AG04450 (cell line): Measurements from ENCODE around the gene CFAP20. TPM values are rescaled to one million over a fixed set of nuclear protein-coding genes. Genes with fewer than 3 reads are reported as not detected.

ENCODE experiments used
- CTCF ChIA-PET: fragments of 300-600, 350-600 bp; formaldehyde crosslinking; extraction: SDS; loops from one replicate; lab custom pipeline; 2022; ENCODE audit warnings: antibody characterized with exemption, inconsistent platforms; lab: Charles Lee
- POLR2A ChIA-PET: fragments of 350-600 bp; formaldehyde crosslinking; extraction: SDS; loops from one replicate; lab custom pipeline; 2021; ENCODE audit warnings: antibody characterized with exemption, inconsistent platforms; lab: Yijun Ruan, JAX
- DNase-seq: peaks from one replicate; pipeline ENCODE4 v3.0.0-alpha.2; 2011; ENCODE audit warnings: low read depth, low spot score
- H3K27ac ChIP-seq: one replicate; pipeline ENCODE4 v1.5.1; 2012; ENCODE audit warnings: low read depth, low read length, control low read depth
- H3K27me3 ChIP-seq: one replicate; pipeline ENCODE4 v1.6.0; 2012; ENCODE audit warnings: low read length; ENCODE audit not compliant: control insufficient read depth, insufficient read depth
- H3K4me3 ChIP-seq: 2 replicates; pipeline ENCODE4 v1.5.1; 2011; ENCODE audit warnings: mild to moderate bottlenecking, low read depth, low read length, control low read depth
- H3K9me3 ChIP-seq: 2 replicates; pipeline ENCODE4 v1.5.1; 2012; ENCODE audit warnings: low read length; ENCODE audit not compliant: control insufficient read depth, insufficient read depth
- polyA plus RNA-seq: library from polyadenylated mRNA; depleted of rRNA; stranded (reverse); fragments of >200 nt; gene quantifications from 2 replicates; pipeline ENCODE4 v1.2.3, GENCODE V29; 2011
- TF ChIP-seq, protein P1 (sequence below): IDR thresholded peaks from 2 replicates; pipeline ENCODE4 v1.5.1; 2011; ENCODE audit warnings: low read depth, low read length, control low read depth, inconsistent platforms

Gene CFAP20
- polyA plus RNA-seq, 1 experiment = 35.7 TPM

DNA sequence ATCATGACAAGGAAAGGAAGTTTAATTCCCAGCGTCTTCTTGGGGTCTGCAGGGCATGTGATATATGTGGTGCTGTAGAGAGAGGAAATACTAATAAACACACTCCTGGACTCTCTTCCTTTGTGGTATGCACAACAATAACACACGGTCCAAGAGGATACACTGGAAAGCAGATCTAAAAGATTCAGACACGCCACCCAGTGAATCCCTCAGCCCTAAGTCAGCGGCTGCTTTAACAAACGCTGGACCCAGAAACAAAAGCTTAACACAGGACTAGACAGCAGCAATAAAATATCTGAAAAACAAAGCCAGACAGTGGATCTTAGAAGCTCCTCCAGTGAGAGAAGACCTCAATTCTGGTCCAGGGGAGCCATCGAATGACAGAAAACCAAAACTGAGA, 13.1 kb downstream of the CFAP20 start:
- peak; percentile 43 for DNase-seq
- ChIA-PET POLR2A (interaction anchor here (1.2 to 1.9 kb wide), 2 partner anchors 13 to 116 kb away, joined by 3 to 5 read pairs; partner anchors contain the start of genes CFAP20 and ZNF319), CTCF (interaction anchor here (0.9 to 1.0 kb wide), 2 partner anchors 9 to 19 kb away, joined by 3 to 6 read pairs; no protein-coding TSS in a partner anchor)
- Histone ChIP-seq H3K27ac (peak overlapping the region; percentile 48), H3K27me3 (no peaks in the 10 kb centered on the region), H3K9me3 (no peaks in the 10 kb centered on the region), H3K4me3 (no peak overlapping the region)
- TF ChIP-seq, protein P1, sequence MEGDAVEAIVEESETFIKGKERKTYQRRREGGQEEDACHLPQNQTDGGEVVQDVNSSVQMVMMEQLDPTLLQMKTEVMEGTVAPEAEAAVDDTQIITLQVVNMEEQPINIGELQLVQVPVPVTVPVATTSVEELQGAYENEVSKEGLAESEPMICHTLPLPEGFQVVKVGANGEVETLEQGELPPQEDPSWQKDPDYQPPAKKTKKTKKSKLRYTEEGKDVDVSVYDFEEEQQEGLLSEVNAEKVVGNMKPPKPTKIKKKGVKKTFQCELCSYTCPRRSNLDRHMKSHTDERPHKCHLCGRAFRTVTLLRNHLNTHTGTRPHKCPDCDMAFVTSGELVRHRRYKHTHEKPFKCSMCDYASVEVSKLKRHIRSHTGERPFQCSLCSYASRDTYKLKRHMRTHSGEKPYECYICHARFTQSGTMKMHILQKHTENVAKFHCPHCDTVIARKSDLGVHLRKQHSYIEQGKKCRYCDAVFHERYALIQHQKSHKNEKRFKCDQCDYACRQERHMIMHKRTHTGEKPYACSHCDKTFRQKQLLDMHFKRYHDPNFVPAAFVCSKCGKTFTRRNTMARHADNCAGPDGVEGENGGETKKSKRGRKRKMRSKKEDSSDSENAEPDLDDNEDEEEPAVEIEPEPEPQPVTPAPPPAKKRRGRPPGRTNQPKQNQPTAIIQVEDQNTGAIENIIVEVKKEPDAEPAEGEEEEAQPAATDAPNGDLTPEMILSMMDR = no peak

GRCh38 chr16:58114827-58115825, 14.1 kb downstream of the CFAP20 start:
- H3K9me3 ChIP-seq = no peaks in the 10 kb centered on the region
- ChIA-PET CTCF (no interaction called here), POLR2A (interaction anchor here (1.9 kb wide), 1 partner anchor 14 kb away, joined by 5 read pairs; the partner anchor contains the start of gene CFAP20)
- H3K4me3 ChIP-seq = no peak overlapping the region
- DNase-seq = peak; percentile 43
- no peak overlapping the region for H3K27ac ChIP-seq
- TF ChIP-seq, protein P1 = no peak
- H3K27me3 ChIP-seq = no peaks in the 10 kb centered on the region

DNA sequence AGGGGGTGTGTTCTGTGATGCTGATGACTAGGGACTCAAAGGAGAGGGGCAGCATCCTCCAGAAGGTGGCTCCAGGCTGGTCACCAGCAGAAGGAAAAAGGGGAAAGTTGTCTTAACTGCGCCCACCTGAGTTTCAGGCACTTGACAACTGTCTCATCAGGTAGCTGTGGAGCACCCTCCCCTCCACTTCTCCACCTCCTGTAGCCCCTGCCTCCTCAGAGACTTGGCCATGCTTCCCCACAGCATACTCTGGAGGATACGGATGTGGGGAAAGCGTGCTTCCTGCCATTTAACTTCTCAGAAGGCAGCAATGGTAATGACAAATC, 17.9 kb downstream of the CFAP20 start:
- H3K27ac ChIP-seq = no peak overlapping the region
- DNase-seq = no peak
- ChIA-PET CTCF (no interaction called here), POLR2A (no interaction called here)
- TF ChIP-seq, protein P1 = no peak
- no peaks in the 10 kb centered on the region for H3K27me3 ChIP-seq
- H3K9me3 ChIP-seq = no peaks in the 10 kb centered on the region
- H3K4me3 ChIP-seq = no peak overlapping the region

DNA sequence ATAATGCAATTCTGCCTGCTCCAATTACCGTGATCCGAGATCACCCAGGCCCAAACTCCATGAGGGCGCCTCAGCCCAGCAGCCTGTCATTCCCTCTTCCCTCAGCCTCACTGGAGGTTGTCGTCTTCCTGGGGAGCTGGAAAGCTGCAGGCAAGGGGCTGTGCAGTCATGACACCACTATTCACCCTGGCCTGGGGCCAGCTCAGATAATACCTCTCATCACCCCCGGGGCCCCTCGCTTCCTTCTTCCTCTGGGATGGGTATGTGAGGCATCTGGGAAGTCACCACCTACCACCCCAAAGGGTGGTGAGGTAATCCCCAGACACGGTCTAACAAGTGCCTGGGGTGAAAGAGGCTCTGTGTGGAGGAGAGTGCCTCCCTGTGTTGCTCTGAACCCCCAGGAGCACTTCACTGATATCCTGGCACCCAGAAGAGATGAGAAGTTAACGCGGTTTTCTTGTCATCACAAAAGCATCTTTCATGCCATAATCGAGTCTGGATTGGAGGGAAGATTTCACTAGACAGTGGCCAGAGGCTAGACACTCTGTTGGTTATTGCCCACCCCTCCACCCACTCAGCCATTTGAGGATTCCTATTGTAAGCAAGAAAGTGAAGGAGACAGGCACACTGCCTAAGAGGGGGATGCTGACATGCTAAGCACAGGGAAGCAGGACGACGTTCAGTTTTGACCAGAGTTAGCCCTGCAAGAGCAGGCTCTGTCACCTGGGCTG, 18.4 kb downstream of the CFAP20 start:
- DNase-seq = no peak
- Histone ChIP-seq H3K9me3 (no peaks in the 10 kb centered on the region), H3K27ac (no peak overlapping the region), H3K27me3 (peaks cover 1% of the 10 kb centered on the region), H3K4me3 (no peak overlapping the region)
- POLR2A ChIA-PET = no interaction called here
- TF ChIP-seq, protein P1 = no peak
- CTCF ChIA-PET = interaction anchor here (1.4 to 2.6 kb wide), 3 partner anchors 11 to 14 kb away, joined by 3 to 10 read pairs (median 3); no protein-coding TSS in a partner anchor
